GM04503 (cell line): Measurements from ENCODE around the gene XYLT1.

ENCODE experiments used
- DNase-seq: peaks from one replicate; pipeline ENCODE4 v3.0.0-alpha.2; 2012; ENCODE audit warnings: low read depth

Gene XYLT1

GRCh38 chr16:17224879-17225281 is 245.9 kb downstream of the XYLT1 start:
- DNase-seq: peak; percentile 65

- DNase-seq: no peak
These were observed 246.4 kb downstream of the XYLT1 start for GRCh38 chr16:17224350-17224749.

- DNase-seq: no peak
These were observed 247.2 kb downstream of the XYLT1 start for GRCh38 chr16:17223576-17223975.

- DNase-seq: no peak
These were observed 247.8 kb downstream of the XYLT1 start for GRCh38 chr16:17222871-17223401.

- no peak for DNase-seq
These were observed 250.8 kb downstream of the XYLT1 start for GRCh38 chr16:17219991-17220390.

GRCh38 chr16:17215936-17216335 is 254.8 kb downstream of the XYLT1 start:
- no peak for DNase-seq

GRCh38 chr16:17215306-17215705 is 255.5 kb downstream of the XYLT1 start:
- DNase-seq: no peak

- no peak for DNase-seq
These were observed 256.8 kb downstream of the XYLT1 start for GRCh38 chr16:17213974-17214373.

GRCh38 chr16:17213025-17213424 is 257.7 kb downstream of the XYLT1 start:
- DNase-seq: no peak

GRCh38 chr16:17212606-17213005 is 258.2 kb downstream of the XYLT1 start:
- no peak for DNase-seq

- DNase-seq: no peak
These were observed 259.0 kb downstream of the XYLT1 start for GRCh38 chr16:17211797-17212196.

GRCh38 chr16:17206712-17207111 is 264.0 kb downstream of the XYLT1 start:
- DNase-seq: no peak

GRCh38 chr16:17205279-17206211 is 265.2 kb downstream of the XYLT1 start:
- DNase-seq: peak; percentile 47

- no peak for DNase-seq
These were observed 266.1 kb downstream of the XYLT1 start for GRCh38 chr16:17204644-17205043.

GRCh38 chr16:17204206-17204605 is 266.6 kb downstream of the XYLT1 start:
- no peak for DNase-seq

GRCh38 chr16:17203424-17203823 is 267.3 kb downstream of the XYLT1 start:
- DNase-seq: no peak

GRCh38 chr16:17199135-17199534 is 271.6 kb downstream of the XYLT1 start:
- DNase-seq: no peak

GRCh38 chr16:17196526-17196925 is 274.2 kb downstream of the XYLT1 start:
- no peak for DNase-seq

GRCh38 chr16:17194190-17194780 is 276.5 kb downstream of the XYLT1 start:
- DNase-seq: no peak

GRCh38 chr16:17193566-17194100 is 277.1 kb downstream of the XYLT1 start:
- DNase-seq: no peak

- no peak for DNase-seq
These were observed 286.7 kb downstream of the XYLT1 start for GRCh38 chr16:17184026-17184425.

- no peak for DNase-seq
These were observed 292.5 kb downstream of the XYLT1 start for GRCh38 chr16:17177959-17178905.
